Stimulated activated CD4-positive, alpha-beta T cell treated with anti-CD3 and anti-CD28 coated beads, TNF-alpha, amount 100 ng/mL, for 4 hours (primary cell): ENCODE results near the gene PDE8A.
A peak's percentile ranks its signal among the peaks of the same experiment; 100 is the strongest.

ENCODE experiments used
- DNase-seq, 3 experiments: peaks; one replicate each; pipeline ENCODE4 v3.0.0-alpha.2; 2020; ENCODE audit warnings: low read depth in 3 of 3

The PDE8A gene

GRCh38 chr15:85031944-85032558 is 50.4 kb downstream of the PDE8A start:
- DNase-seq = no peak

DNA sequence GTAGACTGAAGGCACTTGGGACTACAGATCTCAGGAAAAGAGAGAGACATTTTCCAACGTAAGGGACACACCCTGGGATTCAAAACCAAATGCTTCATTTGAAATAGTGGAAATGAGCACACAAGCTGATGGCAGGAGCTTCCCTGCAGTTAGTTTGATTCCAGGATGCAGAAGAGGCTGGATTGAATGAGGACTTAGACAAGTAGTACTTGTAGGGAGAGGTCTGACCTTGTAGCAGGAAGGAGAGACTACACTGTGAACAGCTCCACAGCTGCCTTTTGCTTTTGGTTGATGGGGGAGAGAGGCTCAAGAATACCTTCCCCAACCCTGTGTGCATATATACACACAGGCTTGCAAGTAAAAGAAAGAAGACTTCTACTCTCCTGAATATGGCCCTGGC is 51.5 kb downstream of the PDE8A start:
- no peak for DNase-seq

- DNase-seq = no peak
Measured at GRCh38 chr15:85034276-85034675, 52.6 kb downstream of the PDE8A start.

DNA sequence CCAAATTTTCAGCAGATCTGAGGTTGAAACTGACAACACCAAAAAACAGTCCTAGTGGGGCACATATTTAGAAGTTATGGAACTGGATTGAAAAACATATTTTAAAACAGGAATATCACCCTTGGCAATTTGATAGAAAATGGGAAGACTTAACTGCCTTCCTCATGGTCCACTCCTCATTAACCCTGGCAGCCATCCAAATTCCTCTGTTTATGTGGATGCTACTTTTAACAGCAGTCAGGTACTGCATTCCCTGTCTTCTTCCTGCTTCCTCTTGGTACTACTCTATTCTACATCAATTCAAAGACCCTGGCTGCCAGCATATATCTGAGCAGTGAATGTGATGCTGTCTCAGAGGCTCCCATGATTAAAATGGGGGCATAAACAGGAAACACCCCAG is 54.3 kb downstream of the PDE8A start:
- no peak for DNase-seq

DNA sequence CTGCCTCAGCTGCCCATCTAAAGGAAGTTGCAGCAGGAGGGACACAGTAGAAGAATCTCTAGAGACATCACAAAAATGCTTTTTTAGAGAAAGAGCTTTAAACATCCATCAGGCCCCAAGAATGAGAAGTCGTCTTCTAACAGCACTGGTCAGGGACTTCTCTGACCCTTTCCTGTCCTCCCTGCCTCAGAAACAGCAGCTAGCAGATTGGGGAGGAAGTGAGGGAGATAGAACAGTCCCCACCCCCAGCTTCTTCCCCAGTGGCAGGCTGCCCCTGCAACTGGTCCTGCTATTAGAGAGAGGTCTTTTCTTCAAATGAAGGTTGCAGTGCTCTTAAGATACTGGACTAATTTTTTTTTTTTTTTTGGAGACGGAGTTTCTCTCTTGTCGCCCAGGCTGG is 55.1 kb downstream of the PDE8A start:
- DNase-seq = no peak

GRCh38 chr15:85037641-85038040 is 56.0 kb downstream of the PDE8A start:
- no peak for DNase-seq

GRCh38 chr15:85041230-85041629 is 59.6 kb downstream of the PDE8A start:
- DNase-seq = no peak

- peak in 1 of 3 experiments; percentile 5 for DNase-seq
Measured at GRCh38 chr15:85044251-85044853, 62.7 kb downstream of the PDE8A start.

DNA sequence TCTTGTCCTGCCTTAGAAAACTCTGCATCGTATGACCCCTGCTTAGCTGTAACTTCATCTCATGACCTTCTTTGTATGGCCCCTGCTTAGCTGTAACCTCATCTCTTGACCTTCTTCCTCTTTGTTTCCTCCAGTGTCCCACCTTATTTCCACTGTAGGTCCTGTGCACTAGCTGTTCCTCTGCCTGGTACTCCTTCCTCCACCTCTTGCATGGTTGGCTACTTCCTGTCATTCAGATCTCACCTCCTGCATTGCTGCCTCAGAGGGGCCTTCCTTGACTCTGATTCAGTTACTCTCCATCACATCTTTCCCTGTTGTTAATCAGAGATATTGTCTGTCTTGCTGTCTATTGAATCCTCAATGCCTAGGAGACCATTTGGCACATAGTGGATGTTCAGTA is 63.2 kb downstream of the PDE8A start:
- no peak for DNase-seq

DNA sequence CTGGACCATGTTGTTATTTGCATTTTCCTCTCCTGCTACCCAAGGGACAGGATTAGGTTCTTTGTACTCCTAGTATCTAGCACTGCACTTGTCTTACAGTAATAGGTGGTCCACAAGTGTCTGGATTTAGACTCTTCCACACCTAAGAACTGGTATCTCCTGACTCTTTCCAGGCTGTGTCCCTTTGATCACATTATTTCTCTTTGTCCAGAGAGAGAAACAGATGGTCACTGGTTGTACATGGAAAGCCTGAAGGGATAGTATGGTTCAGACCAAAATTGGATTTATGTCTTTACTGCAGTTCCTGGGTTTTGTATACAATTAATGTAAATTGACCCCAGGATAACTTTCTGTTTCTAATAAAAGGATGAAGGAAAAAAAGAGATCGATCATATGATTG is 64.0 kb downstream of the PDE8A start:
- no peak for DNase-seq

DNA sequence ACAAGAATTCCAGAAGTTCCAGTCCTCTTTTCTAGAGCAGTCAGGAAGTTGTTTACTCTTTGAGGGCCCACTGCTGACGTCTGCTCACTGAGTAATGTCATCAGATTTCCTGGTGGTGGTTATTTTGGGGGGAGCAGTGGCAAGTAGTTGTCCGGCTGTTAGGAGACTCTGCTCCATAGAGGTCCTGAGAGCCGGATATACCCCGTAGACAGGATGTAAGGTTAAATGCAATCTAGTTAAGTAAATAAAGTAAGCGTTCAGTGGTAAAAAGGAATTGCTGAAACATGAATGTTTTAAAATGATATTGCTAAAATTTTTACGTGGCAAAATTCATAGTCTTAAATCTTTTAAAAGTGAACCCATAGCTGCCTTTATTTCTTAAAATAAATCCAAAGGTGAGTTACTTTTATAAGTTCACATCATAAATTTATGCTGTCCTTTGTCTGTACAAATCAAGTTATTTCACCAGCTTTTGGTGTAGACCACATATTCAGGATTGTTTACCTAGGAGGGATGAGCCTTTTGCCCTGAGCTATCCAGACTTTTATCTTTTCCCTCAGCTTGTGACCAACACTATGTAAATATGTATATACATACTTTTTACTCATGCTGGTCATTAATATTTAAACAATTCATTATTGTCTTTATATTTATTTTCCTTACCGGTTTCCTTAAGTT is 65.8 kb downstream of the PDE8A start:
- no peak for DNase-seq

DNA sequence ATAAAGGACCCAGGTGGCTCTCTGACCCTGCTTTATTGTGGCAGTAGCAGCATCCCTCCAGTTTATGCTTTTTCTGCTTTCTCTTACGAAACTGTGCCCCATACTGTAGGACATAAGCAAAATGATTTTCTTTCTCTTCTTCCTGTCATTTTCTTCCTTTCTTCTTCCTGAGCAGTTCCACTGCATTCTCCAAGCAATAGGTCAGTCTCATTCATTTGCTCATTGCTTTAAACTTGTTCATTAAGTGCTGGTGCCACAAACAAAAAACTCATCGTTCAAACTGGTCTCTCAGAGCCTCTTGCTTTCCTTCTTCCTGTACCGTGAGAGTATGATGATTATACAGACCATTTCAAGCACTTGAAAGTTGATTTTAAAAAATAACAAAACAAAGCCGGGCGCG is 66.8 kb downstream of the PDE8A start:
- no peak for DNase-seq

- no peak for DNase-seq
Measured at GRCh38 chr15:85049805-85050204, 68.1 kb downstream of the PDE8A start.

DNA sequence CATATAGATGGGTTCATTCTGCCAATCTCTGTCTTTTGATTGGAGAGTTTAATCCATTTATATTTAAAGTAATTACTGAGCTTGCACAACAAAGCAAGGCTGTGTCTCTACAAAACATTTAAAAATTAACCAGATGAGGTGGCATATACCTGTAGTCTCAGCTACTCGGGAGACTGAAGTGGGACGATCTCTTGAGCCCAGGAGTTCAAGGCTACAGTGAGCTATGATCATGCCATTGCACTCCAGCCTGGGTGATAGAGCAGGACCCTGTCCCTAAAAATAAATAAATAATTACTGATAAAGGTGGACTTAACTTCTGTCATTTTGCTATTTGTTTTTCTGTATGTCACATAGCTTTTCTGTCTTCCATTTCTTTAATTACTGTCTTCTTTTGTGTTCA is 78.1 kb downstream of the PDE8A start:
- DNase-seq = no peak

GRCh38 chr15:85062560-85062959 is 80.9 kb downstream of the PDE8A start:
- no peak for DNase-seq

DNA sequence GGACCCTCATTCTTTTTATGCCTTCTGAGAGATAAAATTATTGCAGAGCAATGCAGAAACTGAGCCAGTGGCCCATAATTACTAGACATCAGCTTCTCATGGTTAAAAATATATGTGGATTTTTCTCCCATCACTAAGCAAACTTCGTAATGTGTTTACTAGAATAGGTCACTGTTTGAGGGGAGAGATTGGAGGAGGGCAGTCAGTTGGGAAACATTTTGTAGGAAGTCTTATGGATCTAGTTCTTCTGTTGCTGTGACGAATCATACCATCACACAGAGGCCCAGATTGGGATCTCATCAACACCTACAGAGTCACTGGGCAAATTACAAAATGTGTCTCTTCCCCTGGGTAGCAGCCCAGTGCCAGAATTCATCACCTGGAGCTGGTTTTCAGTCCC is 81.4 kb downstream of the PDE8A start:
- DNase-seq = no peak

- DNase-seq = no peak
Measured at GRCh38 chr15:85063522-85064079, 81.9 kb downstream of the PDE8A start.

DNA sequence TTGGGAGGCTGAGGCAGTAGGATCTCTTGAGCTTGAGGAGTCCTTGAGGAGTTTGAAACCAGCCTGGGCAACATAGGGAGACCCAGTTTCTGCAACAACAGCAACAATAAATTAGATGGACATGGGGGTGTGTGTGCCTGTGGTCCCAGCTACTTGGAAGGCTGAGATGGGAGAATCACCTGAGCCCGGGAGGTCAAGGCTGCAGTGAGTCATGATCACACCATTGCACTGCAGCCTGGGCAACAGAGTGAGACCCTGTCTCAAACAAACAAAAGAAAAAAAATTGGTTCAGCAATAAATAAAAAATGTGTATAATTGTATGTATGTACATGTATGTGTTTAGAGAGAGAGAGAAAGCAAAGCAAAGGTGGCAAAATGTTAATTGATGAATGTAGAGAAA is 83.1 kb downstream of the PDE8A start:
- DNase-seq = no peak

DNA sequence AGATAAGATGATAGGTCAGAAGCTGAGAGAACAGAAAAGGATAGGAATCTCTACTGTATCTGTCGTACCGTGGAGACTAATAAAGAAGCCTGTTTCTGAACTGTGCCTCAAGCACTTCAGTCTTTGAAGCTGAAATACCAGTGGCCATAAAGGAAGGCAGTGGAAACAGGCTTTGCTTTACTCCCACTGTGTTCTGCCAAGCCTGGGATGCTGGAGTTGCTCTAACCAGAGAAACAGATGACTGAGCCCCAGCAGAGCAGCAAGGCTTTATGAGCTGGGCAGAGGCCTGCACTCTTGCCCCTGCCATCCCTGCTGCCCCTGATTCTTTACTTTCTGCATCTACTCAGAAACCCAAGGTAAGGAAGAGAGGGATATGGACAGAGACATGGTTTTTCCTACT is 89.4 kb downstream of the PDE8A start:
- DNase-seq = no peak

GRCh38 chr15:85071504-85071903 is 89.8 kb downstream of the PDE8A start:
- DNase-seq = no peak

- no peak for DNase-seq
Measured at GRCh38 chr15:85072917-85073316, 91.3 kb downstream of the PDE8A start.

GRCh38 chr15:85073556-85074194 is 92.0 kb downstream of the PDE8A start:
- no peak for DNase-seq

GRCh38 chr15:85086855-85087254 is 105.2 kb downstream of the PDE8A start:
- no peak for DNase-seq
